Measurements from ENCODE around the gene TMPRSS13. TPM values are rescaled to one million over a fixed set of nuclear protein-coding genes. Genes with fewer than 3 reads are reported as not detected.

The TMPRSS13 gene
- total and polyA plus RNA-seq, 2 of the 13 experiments (the other 11 are each of a cell fraction or from before 2014, with no cell fraction given) = not detected

DNA sequence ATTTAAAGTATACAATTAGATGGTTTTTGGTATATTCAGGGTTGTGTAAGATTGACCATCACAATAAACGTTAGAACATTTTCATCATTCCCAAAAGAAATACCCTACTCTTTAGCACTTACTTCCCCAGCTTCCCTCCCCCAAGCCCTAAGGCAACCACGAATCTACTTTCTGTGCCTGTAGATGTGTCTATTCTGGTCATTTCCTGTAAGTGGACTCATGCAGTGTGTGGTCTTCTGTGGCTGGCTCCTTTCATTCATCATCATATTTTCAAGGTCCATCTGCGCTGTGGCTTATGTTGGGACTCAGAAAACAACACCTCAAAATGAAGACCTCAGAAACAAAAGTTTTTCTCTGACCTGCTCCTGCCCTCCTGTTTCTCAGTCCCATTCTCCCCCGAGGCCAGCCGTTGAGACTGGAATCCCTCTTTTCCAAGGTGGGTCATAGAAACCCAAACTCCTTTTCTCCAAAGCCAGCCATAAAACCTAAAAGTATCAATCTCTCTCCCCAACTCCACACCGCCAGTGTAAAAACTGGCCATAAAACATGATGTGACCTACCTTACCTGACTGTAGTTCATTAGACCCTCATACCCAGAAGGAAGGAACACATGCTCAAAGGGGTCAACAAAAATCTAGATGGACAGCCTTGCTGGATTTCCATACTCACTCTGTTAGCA lies 12.9 kb upstream of the TMPRSS13 start:
- no peak overlapping the region for H2AFZ ChIP-seq (ENCODE audit: low read length)
- CTCF ChIA-PET (ENCODE audit: low intra/inter-chr PET ratio, low total read pairs) = no interaction called here
- H3K4me1 ChIP-seq (ENCODE audit: insufficient read depth, low read length) = no peaks in the 10 kb centered on the region
- H3K79me2 ChIP-seq (ENCODE audit: insufficient read depth, low read length) = no peaks in the 10 kb centered on the region
- POLR2A ChIA-PET = no interaction called here
- no TSS peak for BruUV-seq (replicated peaks)
- no peak for DNase-seq (ENCODE audit: low spot score)
- H3K27ac ChIP-seq (ENCODE audit: extremely low read length, insufficient read depth, low read length) = no peak overlapping the region
- no peak overlapping the region for H3K4me2 ChIP-seq (ENCODE audit: low read depth, low read length)
- WGBS (ENCODE audit: low lambda C conversion rate) = 9% methylated on average over 6 of the region's 6 CpGs
- H3K36me3 ChIP-seq (replicated peaks in 1 of 2; ENCODE audit: control insufficient read depth in 1 of 2, insufficient read depth in 2 of 2, low read length in 2 of 2) = no peaks in the 10 kb centered on the region
- no peaks in the 10 kb centered on the region; the same call in 1 of the 2 replicates for H3K9me3 ChIP-seq (ENCODE audit: low read length)
- intact Hi-C loops (cut with micrococcal nuclease; ENCODE audit: unreplicated experiment) (loop anchor here (10.0 kb wide), 1 partner anchor 517 kb away; no protein-coding TSS in a partner anchor), in situ Hi-C loops (cut with HindIII; ENCODE audit: extremely low pct_ligation_motif_present, low pct_unique_long_range_greater_than_20kb) (loop anchor here (25.0 kb wide), 1 partner anchor 505 kb away; no protein-coding TSS in a partner anchor)
- no peak overlapping the region for H3K9ac ChIP-seq (ENCODE audit: insufficient read depth, low read depth, low read length)
- H3K27me3 ChIP-seq (ENCODE audit: control insufficient read depth in 1 of 2, insufficient read depth in 2 of 2, low read length in 2 of 2) = peaks cover 0 to 3% of the 10 kb centered on the region in 2 experiments; a peak in 2 of 5 replicates
- FAIRE-seq = no peak
- ATAC-seq = no peak
- no peaks in the 10 kb centered on the region for H4K20me1 ChIP-seq (ENCODE audit: insufficient read depth, low read length)
- H3K4me3 ChIP-seq (replicated peaks in 1 of 3; ENCODE audit: insufficient read depth in 1 of 3, low read depth in 2 of 3, low read length in 3 of 3) = no peak overlapping the region
- TF ChIP-seq NFYC (CRISPR knock-in tag; IDR thresholded peaks at IDR 0.05) = no peak
- no peak for TF ChIP-seq ZNF326 (CRISPR knock-in tag; IDR thresholded peaks at IDR 0.05; ENCODE audit: borderline replicate concordance)
- no peak for TF ChIP-seq EZH2 (conservative IDR thresholded peaks at IDR 0.05; ENCODE audit: low read depth, low read length)
- TF ChIP-seq, protein P1, sequence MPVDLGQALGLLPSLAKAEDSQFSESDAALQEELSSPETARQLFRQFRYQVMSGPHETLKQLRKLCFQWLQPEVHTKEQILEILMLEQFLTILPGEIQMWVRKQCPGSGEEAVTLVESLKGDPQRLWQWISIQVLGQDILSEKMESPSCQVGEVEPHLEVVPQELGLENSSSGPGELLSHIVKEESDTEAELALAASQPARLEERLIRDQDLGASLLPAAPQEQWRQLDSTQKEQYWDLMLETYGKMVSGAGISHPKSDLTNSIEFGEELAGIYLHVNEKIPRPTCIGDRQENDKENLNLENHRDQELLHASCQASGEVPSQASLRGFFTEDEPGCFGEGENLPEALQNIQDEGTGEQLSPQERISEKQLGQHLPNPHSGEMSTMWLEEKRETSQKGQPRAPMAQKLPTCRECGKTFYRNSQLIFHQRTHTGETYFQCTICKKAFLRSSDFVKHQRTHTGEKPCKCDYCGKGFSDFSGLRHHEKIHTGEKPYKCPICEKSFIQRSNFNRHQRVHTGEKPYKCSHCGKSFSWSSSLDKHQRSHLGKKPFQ (CRISPR knock-in tag; IDR thresholded peaks at IDR 0.05; ENCODE audit: insufficient replicate concordance) = no peak
- TF ChIP-seq ZNF260 (CRISPR knock-in tag; IDR thresholded peaks at IDR 0.05; ENCODE audit: borderline replicate concordance, low read depth) = no peak
- TF ChIP-seq, protein P2, sequence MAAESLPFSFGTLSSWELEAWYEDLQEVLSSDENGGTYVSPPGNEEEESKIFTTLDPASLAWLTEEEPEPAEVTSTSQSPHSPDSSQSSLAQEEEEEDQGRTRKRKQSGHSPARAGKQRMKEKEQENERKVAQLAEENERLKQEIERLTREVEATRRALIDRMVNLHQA (CRISPR knock-in tag; IDR thresholded peaks at IDR 0.05) = no peak
- TF ChIP-seq ZBTB21 (CRISPR knock-in tag; IDR thresholded peaks at IDR 0.05) = no peak
- no peak for TF ChIP-seq RELA (CRISPR knock-in tag; IDR thresholded peaks at IDR 0.05)
- no peak for TF ChIP-seq ZNF841 (CRISPR knock-in tag; IDR thresholded peaks at IDR 0.05; ENCODE audit: borderline replicate concordance)
- TF ChIP-seq ZNF343 (CRISPR knock-in tag; IDR thresholded peaks at IDR 0.05) = no peak
- no peak for TF ChIP-seq ZBTB42 (CRISPR knock-in tag; IDR thresholded peaks at IDR 0.05)
- TF ChIP-seq, protein P3, sequence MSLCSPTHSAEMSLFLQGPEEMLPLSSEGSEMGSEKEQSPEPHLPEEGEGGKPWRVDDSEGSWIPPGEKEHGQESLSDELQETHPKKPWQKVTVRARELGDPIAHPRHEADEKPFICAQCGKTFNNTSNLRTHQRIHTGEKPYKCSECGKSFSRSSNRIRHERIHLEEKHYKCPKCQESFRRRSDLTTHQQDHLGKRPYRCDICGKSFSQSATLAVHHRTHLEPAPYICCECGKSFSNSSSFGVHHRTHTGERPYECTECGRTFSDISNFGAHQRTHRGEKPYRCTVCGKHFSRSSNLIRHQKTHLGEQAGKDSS (CRISPR knock-in tag; IDR thresholded peaks at IDR 0.05; ENCODE audit: borderline replicate concordance, low read depth) = no peak
- TF ChIP-seq ZNF564 (CRISPR knock-in tag; IDR thresholded peaks at IDR 0.05) = no peak
- TF ChIP-seq, protein P4, sequence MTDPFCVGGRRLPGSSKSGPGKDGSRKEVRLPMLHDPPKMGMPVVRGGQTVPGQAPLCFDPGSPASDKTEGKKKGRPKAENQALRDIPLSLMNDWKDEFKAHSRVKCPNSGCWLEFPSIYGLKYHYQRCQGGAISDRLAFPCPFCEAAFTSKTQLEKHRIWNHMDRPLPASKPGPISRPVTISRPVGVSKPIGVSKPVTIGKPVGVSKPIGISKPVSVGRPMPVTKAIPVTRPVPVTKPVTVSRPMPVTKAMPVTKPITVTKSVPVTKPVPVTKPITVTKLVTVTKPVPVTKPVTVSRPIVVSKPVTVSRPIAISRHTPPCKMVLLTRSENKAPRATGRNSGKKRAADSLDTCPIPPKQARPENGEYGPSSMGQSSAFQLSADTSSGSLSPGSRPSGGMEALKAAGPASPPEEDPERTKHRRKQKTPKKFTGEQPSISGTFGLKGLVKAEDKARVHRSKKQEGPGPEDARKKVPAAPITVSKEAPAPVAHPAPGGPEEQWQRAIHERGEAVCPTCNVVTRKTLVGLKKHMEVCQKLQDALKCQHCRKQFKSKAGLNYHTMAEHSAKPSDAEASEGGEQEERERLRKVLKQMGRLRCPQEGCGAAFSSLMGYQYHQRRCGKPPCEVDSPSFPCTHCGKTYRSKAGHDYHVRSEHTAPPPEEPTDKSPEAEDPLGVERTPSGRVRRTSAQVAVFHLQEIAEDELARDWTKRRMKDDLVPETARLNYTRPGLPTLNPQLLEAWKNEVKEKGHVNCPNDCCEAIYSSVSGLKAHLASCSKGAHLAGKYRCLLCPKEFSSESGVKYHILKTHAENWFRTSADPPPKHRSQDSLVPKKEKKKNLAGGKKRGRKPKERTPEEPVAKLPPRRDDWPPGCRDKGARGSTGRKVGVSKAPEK (CRISPR knock-in tag; IDR thresholded peaks at IDR 0.05; ENCODE audit: borderline replicate concordance) = no peak
- no peak for TF ChIP-seq ZSCAN30 (CRISPR knock-in tag; IDR thresholded peaks at IDR 0.05)
- TF ChIP-seq HDAC1 (CRISPR knock-in tag; IDR thresholded peaks at IDR 0.05) = no peak
- TF ChIP-seq ZNF225 (CRISPR knock-in tag; IDR thresholded peaks at IDR 0.05) = no peak
- TF ChIP-seq RBM22 (optimal IDR thresholded peaks at IDR 0.05; ENCODE audit: low read length) = no peak

All from HepG2 (cell line).